Stimulated activated CD8-positive, alpha-beta memory T cell treated with anti-CD3 and anti-CD28 coated beads, Interleukin-15, amount 100 ng/mL, for 24 hours (primary cell): ENCODE results near the gene ADAMTS4.

Source experiments
- DNase-seq: peaks from one replicate; pipeline ENCODE4 v3.0.0-alpha.2; 2020; ENCODE audit warnings: low read depth

Gene ADAMTS4

DNA sequence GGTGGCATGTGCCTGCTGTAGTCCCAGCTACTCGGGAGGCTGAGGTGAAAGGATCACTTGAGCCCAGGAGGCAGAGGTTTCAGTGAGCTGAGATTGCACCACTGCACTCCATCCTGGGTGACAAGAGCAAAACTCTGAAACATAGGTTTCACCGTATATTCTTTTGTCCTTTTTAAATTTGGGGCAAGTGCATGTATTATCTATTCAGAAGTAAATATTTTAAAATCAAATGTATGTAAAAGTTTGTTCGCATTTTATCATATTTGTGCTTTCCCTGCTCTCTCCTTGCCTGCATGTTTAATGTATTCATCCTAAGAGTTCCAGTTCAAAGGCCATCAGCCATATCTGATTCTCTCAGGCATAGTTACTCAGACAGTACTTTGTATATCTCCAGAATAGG is 53.0 kb downstream of the ADAMTS4 start:
- DNase-seq: no peak

DNA sequence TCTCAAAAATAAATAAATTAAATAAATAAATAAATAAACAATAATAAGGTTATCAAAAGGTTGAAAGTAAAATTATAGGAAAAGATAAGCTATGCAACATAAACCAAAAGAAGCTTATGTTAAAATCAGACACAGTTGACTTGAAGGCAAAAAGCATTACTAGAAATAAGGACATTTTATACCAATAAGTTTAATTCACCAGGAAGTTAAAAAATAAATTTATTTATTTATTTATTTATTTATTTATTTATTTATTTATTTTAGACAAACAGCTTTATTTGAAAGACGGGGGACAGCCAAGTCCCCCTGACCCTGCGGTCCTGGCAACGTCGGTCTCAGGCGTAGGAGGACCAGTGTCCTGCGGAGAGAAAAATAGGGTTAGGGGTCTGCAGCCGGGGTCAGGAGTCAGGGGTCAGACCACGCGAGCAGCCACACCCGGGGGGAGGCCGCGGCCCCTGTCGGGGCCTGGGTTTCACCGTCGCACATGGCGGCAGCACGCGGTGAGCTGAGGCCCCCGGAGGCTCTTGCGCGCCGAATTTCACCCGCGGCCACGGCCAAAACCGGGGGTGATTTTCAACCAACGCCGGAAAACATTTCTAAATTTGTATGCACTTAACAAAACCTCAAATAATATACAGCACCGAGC is 58.0 kb downstream of the ADAMTS4 start:
- no peak for DNase-seq

DNA sequence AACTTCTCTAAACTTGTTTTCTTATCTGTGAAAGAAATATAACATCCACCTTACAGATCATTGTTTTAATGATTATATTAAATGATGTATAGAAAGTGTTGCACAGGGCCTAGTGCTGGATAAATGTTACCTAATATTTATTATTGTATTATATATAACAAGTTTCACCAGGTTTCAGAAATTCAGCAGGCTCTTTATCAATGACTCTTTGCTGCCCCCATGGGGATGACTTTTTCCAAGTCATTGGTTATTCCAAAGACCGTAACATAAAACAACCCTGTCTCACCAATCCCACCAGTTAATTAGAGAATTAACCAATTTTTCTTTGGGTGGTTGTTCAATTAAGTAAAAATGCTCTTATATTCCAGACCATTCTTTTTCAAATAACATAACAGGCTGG is 59.1 kb downstream of the ADAMTS4 start:
- DNase-seq: no peak

DNA sequence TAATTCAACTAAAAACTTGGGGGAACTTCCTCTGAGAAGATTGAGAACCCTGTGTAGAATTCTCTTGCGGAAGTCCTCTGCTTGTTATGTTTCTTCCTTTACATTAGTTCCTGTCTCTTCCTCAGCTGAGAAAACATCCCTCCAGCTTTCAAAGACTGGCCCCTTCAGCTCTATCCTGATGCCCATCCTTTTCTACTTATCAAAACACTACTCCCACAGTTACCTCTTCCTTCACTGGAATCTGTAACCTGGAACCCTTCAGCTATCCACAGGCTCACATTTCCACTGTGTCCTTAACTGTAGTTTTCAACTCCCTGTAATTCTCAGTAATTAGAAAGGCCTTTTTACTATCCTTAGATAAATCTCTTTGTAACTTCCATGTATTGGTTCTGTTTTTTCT is 60.4 kb downstream of the ADAMTS4 start:
- no peak for DNase-seq

DNA sequence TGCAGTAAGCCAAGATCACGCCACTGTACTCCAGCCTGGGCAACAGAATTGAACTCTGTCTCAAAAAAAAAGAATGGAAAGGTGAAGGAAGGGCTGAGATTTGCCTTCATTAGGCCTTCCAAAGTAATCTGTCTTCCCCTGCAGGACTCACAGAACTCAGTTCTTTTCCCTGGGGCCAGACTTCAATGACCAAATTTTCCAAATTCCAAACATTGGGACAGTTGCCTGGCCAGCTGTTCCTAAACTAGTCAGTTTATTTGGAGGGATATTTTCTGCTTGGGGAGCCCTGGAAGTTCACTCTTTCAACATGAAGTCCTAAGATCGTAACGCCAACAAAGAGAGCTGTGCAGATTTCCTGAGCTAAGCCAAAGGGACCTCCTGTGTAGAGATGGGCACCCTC is 61.0 kb downstream of the ADAMTS4 start:
- DNase-seq: no peak
